NCI-H1048 (cell line): ENCODE results near the gene MAST3.

Experiments used
- DNase-seq: peaks from one replicate; lab custom pipeline; 2025; lab: John Stamatoyannopoulos, UW

MAST3 gene

GRCh38 chr19:18097217-18097992 lies at the start of gene MAST3:
Gene MAST3, plus strand, starts transcription at chr19:18097778. Its CDS starts 15 bp downstream, at chr19:18097793.
- peak; percentile 78 for DNase-seq

- no peak for DNase-seq
Measured at GRCh38 chr19:18049385-18049784, 48.2 kb upstream of the MAST3 start.

- no peak for DNase-seq
Measured at GRCh38 chr19:18051887-18052286, 45.7 kb upstream of the MAST3 start.

GRCh38 chr19:18053576-18054219 lies 43.9 kb upstream of the MAST3 start:
- no peak for DNase-seq

- DNase-seq = no peak
Measured at GRCh38 chr19:18055967-18056366, 41.6 kb upstream of the MAST3 start.

GRCh38 chr19:18057557-18057956 lies 40.0 kb upstream of the MAST3 start:
- DNase-seq = no peak

- DNase-seq = peak; percentile 52
Measured at GRCh38 chr19:18058208-18059009, 39.2 kb upstream of the MAST3 start.

- no peak for DNase-seq
Measured at GRCh38 chr19:18059297-18059696, 38.3 kb upstream of the MAST3 start.

- DNase-seq = no peak
Measured at GRCh38 chr19:18059902-18060301, 37.7 kb upstream of the MAST3 start.

- DNase-seq = no peak
Measured at GRCh38 chr19:18060472-18060871, 37.1 kb upstream of the MAST3 start.

GRCh38 chr19:18062028-18062427 lies 35.5 kb upstream of the MAST3 start:
- no peak for DNase-seq

- no peak for DNase-seq
Measured at GRCh38 chr19:18063463-18063862, 34.1 kb upstream of the MAST3 start.

- DNase-seq = no peak
Measured at GRCh38 chr19:18065173-18065495, 32.4 kb upstream of the MAST3 start.

GRCh38 chr19:18068395-18068794 lies 29.2 kb upstream of the MAST3 start:
- no peak for DNase-seq

GRCh38 chr19:18069383-18069782 lies 28.2 kb upstream of the MAST3 start:
- DNase-seq = no peak

GRCh38 chr19:18070181-18070580 lies 27.4 kb upstream of the MAST3 start:
- no peak for DNase-seq

- no peak for DNase-seq
Measured at GRCh38 chr19:18072335-18072734, 25.2 kb upstream of the MAST3 start.

- no peak for DNase-seq
Measured at GRCh38 chr19:18073197-18073596, 24.4 kb upstream of the MAST3 start.

GRCh38 chr19:18074192-18074591 lies 23.4 kb upstream of the MAST3 start:
- no peak for DNase-seq

GRCh38 chr19:18083929-18084684 lies 13.5 kb upstream of the MAST3 start:
- DNase-seq = no peak

- DNase-seq = no peak
Measured at GRCh38 chr19:18085702-18086457, 11.7 kb upstream of the MAST3 start.
